ENCODE results near the gene EXOC4.
"Not testable (repeated sequence)": the region's sequence is repeated elsewhere in the genome, so short reads cannot be mapped to it uniquely, and the experiment has no call there.

The EXOC4 gene

DNA sequence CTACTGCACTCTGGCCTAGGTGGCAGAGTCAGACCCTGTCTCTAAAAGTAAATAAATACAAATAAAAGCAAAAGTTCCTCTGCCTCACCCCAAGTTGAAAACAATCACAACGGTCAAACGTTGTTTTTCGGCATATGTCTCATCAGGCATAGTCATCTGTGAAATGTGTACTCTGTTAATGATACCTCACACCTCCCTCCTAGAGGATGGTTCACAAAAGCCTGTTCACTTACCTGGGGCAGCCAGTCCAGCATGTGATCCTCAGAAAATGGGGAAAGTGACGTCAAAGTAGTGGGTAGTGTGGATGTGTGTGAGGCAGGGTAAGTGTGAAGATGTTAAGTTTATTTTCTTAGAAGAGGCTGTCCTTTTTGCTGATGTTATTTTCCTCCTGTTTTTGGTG lies 620.3 kb downstream of the EXOC4 start:
- no peak for DNase-seq (ENCODE audit: low read depth)

DNA sequence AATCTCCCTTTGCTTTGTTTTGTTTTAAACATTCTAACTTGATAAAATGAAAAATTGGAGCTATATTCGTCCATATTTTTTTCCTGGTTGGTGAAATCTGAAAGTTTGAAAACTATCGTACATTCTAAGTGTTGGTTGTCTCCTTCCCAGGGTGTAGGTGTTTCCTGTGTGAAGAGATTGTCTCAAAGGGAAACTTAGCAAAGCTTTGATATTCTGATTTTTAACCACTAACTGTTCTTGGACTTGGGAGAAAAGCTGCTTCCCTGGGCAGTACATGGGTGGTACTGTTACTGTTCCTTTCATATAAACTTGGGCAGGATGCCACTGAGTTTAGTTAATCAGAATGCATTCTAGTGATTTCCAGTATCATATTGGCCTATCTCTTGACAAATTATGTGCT lies 620.8 kb downstream of the EXOC4 start:
- DNase-seq (ENCODE audit: low read depth), result no peak

DNA sequence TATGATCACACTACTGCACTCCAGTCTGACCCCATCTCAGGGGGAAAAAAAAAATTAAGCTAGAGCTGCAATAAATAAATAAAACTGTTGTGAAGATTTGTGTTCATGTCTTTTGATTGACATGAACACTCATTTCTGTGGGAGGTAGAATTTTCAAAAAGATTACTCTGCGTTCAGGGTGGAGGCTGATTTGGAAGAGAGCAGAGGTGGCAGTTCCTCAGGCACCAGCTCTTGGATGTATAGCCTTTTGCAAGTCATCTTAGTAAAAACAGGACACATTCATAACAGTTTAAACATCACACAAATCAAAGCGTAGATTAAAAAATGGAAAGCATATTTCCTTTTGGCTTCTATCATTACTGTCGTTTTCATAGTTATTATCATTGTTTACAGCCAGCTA lies 630.7 kb downstream of the EXOC4 start:
- no peak for DNase-seq (ENCODE audit: low read depth)

DNA sequence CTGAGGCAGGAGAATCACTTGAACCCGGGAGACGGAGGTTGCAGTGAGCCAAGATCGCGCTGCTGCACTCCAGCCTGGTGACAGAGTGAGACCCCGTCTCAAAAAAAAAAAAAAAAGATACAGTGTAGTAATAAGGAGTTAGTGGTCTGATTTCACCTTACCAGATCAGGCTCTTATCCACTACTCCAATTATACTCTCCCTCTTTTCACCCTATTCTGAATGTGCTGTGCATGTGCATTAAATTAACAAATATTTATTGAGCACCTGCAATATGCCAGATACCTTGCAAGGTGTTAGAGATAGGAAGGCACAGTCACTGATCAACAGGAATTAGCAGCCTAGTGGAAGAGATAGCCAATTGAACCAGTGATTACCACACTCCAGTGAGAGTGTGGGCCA lies 632.3 kb downstream of the EXOC4 start:
- DNase-seq (ENCODE audit: low read depth), result no peak

DNA sequence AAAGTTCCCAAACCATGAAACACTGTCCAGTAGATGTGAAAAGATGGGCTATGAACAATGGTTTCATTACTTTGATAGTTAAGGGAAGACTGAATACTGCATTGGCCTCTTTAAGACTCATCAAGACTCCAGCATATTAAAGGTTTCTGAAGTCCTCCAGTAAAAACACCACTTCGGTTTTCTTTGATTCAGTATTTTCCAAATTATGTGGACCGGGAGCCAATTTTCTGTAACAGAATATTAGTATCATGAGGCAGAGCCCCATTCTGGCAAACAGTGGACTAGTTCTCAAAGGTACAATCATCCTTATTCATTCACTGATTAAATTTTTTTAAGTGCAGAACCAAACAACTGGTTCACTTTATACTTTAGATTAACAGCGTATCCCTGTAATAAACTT lies 633.2 kb downstream of the EXOC4 start:
- no peak for DNase-seq (ENCODE audit: low read depth)

DNA sequence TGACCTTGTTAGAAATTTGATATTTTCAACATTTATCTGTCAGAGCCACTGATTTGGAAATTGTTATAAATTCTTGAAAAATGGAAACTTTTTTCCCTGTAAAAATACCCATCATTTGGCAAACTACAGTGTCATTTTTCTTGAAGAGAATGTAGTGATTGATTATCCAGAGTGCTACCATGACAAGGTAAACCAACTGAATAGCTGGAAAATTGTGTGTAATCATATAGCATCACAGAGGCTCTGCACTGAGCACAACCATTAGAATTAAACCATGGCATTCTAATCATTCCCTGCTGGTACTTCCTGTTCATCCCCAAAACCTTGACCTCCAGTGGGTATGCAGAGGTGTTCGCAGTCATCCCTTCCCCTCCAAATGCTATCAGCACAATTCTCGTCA lies 633.9 kb downstream of the EXOC4 start:
- DNase-seq (ENCODE audit: low read depth), result no peak

DNA sequence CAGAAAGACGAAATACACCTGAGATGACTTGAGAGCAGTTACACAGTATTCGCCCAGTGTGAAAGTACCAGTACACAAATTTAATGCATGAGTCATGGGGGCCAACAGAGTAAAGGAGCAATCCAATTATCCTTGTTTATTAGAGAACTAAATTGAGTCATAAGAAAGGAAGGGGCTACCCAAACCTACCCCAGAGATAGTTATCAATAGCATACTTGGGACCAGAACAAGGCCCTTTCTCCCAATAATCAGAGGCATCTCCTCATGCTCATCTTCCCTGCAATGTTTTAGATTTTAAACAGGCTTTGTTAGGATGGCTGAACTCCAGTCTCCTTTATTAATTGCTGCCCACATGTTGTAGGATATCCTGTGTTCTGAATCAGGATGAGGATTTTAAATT lies 634.6 kb downstream of the EXOC4 start:
- no peak for DNase-seq (ENCODE audit: low read depth)

DNA sequence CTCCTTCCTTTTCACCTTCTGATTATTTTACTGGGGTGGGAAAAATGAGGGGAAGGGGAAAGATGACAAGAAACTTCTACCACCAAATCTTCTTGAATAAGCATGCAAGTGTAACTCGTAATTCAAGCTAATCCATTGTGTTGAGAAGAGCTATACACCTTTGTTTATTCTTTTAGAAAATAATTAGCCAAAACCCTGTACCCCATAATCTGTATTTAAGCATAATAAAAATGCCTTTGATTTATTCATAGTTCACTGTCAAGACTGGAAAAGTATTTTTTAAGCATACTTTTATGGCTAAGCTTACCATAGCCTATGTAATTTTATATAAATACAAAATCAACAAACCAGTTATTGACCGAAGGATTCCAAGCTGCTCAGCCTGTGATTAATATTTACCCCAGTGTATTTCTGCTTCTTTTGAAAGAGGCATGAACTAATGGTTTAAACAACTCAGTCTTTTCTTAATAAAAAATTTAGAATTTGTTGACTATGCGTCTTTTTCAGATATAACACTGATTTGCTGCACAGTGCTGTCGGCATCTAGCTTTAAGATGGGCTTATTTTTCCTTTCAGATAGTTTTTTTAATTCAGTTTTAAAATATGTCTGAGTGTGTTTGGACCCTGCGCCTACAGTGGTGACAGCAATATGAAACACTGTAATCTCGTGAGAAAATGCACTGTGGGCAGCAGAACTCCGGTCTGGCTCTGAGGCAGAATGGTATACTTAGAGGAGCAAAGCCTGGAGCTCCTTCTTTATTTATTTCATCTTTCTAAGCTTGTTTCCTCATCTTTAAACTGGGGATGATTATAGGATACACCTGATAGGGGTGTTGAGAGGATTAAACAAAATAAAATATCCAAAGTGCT lies 635.4 kb downstream of the EXOC4 start:
- no peak for DNase-seq (ENCODE audit: low read depth)

DNA sequence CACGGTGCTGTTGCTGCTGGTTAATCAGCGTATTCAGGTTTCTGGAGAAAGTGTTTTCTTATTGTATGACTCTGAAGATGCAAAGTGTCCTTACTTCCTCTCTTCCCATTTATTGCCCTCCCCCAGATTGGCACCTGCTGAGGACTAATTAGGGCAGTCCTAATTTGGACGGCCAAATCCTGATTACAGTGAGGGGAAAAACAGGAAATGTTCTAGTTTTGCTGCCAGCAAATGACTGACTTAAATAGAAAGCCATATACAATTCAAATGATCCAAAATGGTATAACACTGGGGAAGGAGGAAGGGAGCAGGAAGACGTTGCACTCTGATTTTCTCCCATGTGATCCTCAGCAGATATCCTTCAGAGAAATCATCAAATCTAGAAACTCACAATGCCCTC lies 651.9 kb downstream of the EXOC4 start:
- no peak for DNase-seq (ENCODE audit: low read depth)

DNA sequence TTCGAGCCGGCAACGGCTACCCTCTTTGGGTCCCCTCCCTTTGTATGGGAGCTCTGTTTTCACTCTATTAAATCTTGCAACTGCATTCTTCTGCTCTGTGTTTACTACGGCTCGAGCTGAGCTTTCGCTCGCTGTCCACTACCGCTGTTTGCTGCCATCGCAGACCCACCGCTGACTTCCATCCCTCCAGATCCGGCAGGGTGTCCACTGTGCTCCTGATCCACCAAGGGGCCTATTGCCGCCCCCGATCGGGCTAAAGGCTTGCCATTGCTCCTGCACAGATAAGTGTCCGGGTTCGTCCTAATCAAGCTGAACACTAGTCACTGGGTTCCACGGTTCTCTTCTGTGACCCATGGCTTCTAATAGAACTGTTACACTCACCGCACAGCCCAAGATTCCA lies 653.7 kb downstream of the EXOC4 start:
- DNase-seq (ENCODE audit: low read depth), result not testable (repeated sequence)

DNA sequence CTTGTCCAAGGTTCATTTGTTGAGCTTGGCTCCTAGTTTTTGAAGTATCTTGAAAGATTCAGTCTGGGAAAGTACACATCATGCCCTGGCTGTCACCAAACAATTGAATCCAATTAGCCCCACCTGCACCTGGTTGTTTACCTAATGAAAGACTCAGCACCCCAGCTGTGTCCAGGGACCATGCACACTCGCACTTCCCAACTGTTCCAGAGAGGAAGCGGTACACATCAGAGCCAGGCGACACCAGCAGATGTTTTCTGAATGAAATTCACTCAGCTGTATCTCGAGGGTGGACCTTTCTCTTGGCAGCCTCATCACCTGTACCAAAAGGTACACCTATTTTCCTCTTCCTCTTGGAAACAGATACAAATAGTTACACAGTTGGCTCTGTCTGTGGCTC lies 657.9 kb downstream of the EXOC4 start:
- no peak for DNase-seq (ENCODE audit: low read depth)

DNA sequence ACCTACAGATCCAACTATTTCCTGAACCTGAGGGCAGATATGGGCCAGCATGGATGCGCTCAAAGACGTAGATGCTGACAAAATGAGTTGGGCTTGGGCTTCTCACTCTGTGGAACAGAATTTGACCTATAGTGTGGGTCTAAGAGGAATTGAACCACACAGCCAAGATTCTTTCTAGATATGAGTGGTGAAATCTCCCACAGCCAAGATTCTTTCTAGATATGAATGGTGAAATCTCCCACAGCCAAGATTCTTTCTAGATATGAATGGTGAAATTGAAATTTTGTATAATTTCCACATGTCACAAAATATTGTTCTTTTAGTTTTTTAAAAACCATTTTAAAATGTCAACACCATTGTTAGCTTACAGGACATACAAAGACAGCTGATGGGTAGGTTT lies 658.8 kb downstream of the EXOC4 start:
- no peak for DNase-seq (ENCODE audit: low read depth)

DNA sequence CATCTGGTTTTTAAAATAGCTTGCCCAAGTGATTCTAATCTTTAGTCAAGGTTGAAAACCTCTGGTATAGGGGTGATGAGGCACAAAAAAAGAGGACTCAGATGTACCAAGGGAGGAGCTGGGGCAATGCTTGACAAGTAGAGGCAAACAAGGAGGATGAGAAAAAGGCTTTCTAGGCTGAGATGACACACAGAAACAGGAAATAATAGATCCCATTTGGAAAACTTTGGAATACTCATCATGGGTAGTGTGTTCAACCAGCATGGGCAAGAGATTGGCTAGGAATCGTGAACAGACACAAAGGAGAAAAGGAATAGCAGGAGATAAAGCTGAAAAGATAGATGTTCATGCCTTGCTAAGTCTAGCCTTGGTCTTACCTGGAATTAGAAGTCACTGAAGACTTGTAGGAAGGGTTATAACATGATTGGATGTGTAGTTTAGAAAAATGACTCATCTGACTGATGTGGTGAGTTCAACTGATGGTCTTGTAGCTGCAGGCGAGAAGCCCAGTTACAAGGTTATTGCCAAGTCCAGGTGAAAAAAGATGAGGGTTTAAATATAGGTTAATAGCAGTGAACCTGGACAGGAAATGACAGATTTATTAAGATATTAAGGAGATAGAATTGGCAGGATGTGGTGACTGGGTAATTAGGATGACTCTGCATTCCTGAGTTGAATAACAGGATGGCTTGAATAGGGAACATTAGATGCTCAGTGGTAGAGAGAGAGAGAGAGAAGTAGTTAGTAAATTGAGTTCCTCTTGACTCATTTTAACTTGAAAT lies 660.2 kb downstream of the EXOC4 start:
- no peak for DNase-seq (ENCODE audit: low read depth)

DNA sequence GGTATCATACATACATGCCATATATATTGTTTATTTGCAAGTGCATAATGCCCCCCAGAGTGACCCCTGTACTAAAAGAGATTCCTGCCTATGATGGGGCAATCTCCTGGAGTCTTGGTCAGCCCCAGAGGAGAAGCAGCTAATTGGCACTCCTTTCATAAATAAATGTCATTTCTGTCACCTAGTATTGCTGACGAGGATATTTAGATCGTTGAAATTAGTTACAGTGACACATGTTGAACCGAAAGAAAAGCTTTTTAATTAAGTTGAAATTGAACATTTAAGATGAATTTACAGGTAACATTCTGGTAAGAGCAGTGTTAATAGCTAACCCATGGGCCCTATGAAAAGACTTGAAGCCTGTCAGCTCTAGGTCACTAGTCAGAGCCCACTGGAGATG lies 663.7 kb downstream of the EXOC4 start:
- no peak for DNase-seq (ENCODE audit: low read depth)

DNA sequence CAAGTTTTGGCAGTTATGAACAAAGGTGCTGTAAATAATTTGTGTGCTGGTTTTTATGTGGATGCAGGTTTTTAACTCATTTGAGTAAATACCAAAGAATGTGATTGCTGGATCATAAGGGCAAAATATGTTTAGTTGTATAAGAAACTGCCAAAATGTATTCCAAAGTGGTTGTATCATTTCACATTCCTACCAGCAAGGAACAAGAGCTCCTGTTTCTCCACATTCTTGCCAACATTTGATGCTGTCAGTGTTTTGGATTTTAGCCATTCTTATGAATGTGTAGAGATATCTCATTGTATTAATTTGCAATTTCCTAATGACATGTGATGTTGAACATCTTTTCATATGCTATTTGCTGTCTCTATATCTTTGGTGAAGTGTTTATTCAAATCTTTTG lies 666.9 kb downstream of the EXOC4 start:
- no peak for DNase-seq (ENCODE audit: low read depth)

DNA sequence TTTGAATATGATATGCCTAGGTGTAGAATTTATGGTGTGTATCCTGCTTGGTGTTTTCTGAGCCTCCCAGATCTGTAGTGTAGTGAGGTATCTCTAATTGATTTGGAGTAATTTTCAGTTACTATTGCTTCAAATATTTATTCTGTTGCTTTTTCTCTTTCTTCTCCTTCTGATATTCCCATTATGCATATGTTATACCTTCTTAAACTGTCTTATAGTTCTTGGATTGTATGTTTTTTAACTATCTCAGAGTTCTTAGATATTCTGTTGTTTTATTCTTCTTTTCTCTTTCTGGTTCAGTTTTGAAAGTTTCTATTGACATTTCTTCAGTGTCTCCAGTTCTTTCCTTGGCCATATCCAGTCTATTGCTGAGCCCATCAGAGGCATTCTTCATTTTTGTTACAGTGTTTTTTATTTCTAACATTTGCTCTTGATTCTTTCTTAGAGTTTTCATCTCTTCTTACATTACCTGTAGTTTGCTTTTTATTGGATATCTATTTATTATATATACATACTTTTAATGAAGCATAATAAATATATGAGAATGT lies 668.8 kb downstream of the EXOC4 start:
- DNase-seq (ENCODE audit: low read depth), result no peak

DNA sequence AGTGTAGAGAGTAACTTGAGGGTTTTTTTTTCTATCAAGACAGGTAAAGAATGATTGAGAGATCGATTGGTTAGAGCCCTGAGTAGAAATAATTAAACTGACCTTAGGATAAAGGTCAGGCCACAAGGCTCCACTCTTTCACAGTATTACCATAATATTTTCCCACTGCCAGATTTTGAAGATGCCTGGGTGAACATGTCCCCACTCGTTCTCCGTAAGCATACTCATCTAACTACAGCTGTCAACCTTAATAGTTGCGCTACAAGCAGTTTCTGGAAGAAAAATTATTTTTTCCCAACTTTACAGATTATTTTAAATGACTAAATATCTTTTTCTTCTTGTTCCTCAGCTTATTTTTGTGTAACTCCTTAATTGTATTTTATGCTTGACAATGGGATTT lies 671.1 kb downstream of the EXOC4 start:
- DNase-seq (ENCODE audit: low read depth), result no peak

DNA sequence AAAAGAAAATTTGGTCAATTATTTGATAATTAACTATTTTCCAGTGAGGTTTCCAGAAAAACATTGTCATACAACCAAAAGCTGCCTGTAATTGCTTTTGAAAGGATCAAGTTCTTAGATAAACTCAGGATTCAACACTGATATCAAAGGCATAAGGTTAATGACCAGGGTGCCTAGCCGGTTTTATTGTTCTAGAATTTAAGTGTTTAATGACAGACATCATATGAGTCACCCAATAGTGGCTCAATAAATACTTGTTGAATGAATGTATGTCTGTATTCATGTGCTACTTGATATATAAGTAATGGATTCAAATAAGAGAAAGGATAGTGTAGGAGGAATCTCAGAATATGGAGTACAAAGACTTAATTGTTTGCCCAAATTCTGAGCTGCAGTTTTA lies 678.2 kb downstream of the EXOC4 start:
- no peak for DNase-seq (ENCODE audit: low read depth)

DNA sequence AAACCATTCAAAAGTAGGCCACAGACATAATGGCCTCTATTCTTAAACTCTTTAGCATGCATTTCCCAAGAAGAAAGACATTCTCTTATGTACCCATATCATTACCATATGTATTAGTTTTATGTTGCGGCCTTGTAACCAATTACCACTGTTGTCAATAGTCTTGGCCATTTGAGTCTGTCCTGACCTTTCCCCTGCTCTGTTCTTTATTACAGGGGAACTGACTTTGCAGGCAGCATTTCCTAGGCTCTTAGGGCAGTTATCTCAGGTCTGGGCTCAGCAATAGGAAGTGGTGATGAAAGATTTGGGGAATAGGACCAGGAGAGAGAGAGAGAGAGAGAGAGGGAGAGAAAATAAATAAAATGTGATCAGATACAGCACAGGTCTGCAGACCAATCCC lies 679.7 kb downstream of the EXOC4 start:
- no peak for DNase-seq (ENCODE audit: low read depth)

DNA sequence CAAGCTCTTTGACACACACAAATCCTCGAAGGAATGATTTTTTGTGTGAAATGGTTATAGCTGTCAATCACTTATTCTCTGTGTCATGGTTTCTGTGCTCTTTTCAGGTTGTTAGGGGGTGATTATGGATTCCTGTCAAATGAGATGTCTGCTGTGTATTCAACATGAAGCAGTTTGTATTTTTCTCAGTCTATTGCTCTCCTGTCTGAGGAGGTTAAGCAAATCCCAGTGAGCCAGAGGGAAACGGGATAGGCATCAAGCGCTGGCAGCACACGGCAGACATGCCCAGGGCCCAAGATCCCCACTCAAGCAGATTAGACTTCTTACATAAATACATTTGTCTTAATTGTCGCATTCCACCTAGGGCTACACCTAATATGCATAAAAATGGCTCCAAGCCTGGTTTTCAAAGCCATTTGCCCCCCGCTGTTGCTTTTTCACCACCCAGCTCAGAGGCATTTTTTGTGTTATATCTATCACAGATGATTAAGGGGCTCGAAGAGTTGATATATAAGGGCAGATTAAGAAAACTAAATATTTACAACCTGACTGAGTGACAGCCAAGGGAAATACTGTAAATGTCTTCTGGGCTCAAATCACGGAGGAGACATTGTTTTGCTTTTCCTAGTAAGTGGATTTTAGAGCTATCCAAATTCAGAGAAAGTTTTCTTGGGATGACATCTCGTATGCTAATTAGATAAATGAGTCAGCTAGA lies 681.5 kb downstream of the EXOC4 start:
- DNase-seq (ENCODE audit: low read depth), result no peak

DNA sequence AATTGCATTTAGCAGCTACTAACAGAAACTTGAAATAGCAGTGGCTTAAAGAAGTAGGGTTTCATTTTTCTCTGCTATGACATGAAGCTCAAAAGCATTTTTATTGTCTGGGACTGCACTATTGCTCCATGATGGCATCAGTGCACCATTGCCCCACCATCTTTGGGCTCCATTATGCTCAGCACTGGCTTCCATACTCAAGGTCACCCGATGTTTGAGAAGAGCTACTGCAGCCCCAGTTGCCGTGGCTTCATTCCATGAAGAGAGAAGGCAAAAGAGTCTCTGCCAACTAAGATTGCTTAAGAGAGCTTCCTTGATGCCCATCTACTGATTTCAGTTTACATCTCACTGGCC lies 682.1 kb downstream of the EXOC4 start:
- DNase-seq (ENCODE audit: low read depth), result no peak

DNA sequence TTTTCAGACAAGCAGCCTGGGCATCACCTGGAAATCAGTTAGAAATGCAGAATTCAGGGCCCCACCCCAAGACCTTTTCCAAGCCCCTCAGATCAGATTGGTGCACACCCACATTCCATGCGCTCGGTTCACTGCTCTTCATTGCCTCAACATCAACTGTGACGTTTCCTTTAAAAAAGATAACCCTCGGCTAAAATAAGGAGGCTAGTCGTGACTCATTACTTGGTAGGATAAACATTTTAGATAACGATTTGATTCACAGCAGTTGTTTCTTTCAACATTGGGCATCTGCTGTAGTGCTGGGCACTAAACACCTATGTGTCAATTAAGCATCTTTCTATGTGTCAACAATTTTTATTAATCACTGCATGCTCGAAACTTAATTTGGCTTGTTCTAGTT lies 683.2 kb downstream of the EXOC4 start:
- DNase-seq (ENCODE audit: low read depth), result no peak

DNA sequence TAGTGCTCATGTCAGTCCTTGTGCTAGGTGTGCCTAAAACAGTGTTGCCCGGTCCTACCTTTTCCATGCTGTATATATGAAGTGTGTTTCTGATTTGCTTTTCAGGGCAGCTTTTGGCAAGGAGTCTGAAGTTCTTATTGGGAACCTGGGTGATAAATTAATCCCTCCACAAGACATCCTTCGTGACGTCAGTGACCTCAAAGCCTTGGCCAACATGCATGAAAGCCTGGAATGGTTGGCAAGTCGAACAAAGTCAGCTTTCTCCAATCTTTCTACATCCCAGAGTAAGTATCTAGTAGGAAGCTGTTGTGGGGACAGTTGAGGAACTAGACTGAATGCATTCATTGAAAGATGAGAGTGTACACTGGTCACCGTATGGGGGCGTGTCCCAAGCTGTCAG lies 684.9 kb downstream of the EXOC4 start:
- DNase-seq (ENCODE audit: low read depth), result no peak
